Testis (tissue), 2 donors: ENCODE data around the gene RNASE8.

ENCODE experiments used
- CTCF ChIP-seq, 3 experiments: fragments of 450-650 bp in 2 of 3; fragments of 200-600 bp in 1 of 3; sonication (generic) in 1 of 3; IDR thresholded peaks; one replicate each; pipeline ENCODE4 v1.5.1; 2016 to 2019; ENCODE audit warnings: antibody characterized with exemption in 3 of 3, mild to moderate bottlenecking in 2 of 3, moderate library complexity in 1 of 3
- POLR2A ChIP-seq: fragments of 450-650 bp; IDR thresholded peaks from one replicate; pipeline ENCODE4 v1.6.1; 2017; ENCODE audit warnings: antibody characterized with exemption, mild to moderate bottlenecking, moderate library complexity

DNA sequence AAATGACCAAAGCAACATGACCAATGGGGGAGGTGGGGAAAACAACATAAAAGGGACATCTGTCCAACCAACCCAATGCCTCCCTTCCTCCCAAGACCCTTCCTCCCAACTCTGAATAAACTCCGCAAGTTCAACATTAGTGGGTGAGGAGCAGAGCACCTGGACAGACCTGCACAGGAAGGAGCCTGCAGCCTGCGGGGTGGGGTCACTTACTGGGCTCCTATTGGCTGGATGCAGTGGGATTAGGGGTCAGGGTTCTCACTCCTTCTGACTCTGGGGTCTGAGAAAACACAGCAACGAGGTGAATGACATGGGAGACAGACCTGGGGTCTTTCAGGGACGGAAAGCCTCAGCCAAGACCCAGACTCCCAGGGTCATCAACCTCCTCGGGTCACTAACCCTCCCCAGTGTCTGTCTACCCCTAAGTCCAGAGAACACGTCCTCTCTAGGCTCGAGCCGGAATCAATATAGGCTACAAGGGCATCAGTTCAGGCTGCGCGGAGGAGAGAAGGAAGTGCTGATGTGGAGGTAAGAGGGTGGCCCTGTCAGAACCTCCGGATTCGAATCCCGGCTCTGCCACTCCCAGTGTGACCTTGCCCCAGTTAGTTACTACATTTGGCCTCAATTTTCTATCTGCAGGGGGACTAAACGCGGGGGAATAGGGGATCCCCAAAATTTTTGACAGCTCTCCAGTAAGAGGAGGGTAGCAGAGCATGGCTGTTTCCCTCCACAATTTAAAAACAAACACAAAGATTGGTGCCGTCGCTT is 33.6 kb upstream of the RNASE8 start:
- no peak for TF ChIP-seq POLR2A
- TF ChIP-seq CTCF (IDR thresholded peaks at IDR 0.05) = no peak
